ENCODE measurements around the gene ANKMY2. TPM values are rescaled to one million over a fixed set of nuclear protein-coding genes. Genes with fewer than 3 reads are reported as not detected.
"Not testable (repeated sequence)": the region's sequence is repeated elsewhere in the genome, so short reads cannot be mapped to it uniquely, and the experiment has no call there.

The ANKMY2 gene
- total RNA-seq, 1 donor from 2014 or later, result 21.9 TPM

- ATAC-seq (no peak), DNase-seq (ENCODE audit: missing footprints) (no peak)
- intact Hi-C loops (cut with DNase I), result loop anchor here (5.0 kb wide), 1 partner anchor 34 kb away; no protein-coding TSS in a partner anchor
Observed at GRCh38 chr7:16638282-16639280, 7.0 kb downstream of the ANKMY2 start.

GRCh38 chr7:16637379-16637778, 8.2 kb downstream of the ANKMY2 start:
- intact Hi-C loops (cut with DNase I), result loop anchor here (5.0 kb wide), 1 partner anchor 35 kb away; no protein-coding TSS in a partner anchor
- DNase-seq (ENCODE audit: missing footprints) (no peak), ATAC-seq (no peak)

- intact Hi-C loops (cut with DNase I), result loop anchor here (5.0 kb wide), 1 partner anchor 36 kb away; no protein-coding TSS in a partner anchor
- no peak for ATAC-seq
- no peak for DNase-seq (ENCODE audit: missing footprints)
Observed at GRCh38 chr7:16636555-16637101, 8.9 kb downstream of the ANKMY2 start.

GRCh38 chr7:16634271-16634738, 11.2 kb downstream of the ANKMY2 start:
- ATAC-seq, result peak; percentile 91
- intact Hi-C loops (cut with DNase I), result no loop called here
- peak; percentile 32 for DNase-seq (ENCODE audit: missing footprints)

GRCh38 chr7:16630654-16631053, 14.9 kb downstream of the ANKMY2 start:
- no peak for DNase-seq (ENCODE audit: missing footprints)
- intact Hi-C loops (cut with DNase I), result no loop called here
- no peak for ATAC-seq

- ATAC-seq (no peak), DNase-seq (ENCODE audit: missing footprints) (no peak)
- intact Hi-C loops (cut with DNase I), result no loop called here
Observed at GRCh38 chr7:16627236-16627635, 18.3 kb downstream of the ANKMY2 start.

GRCh38 chr7:16626388-16626787, 19.2 kb downstream of the ANKMY2 start:
- no peak for DNase-seq (ENCODE audit: missing footprints)
- ATAC-seq, result no peak
- intact Hi-C loops (cut with DNase I), result no loop called here

- ATAC-seq, result no peak
- intact Hi-C loops (cut with DNase I), result no loop called here
Observed at GRCh38 chr7:16619979-16620408, 25.6 kb downstream of the ANKMY2 start.

GRCh38 chr7:16616542-16616941, 29.0 kb downstream of the ANKMY2 start:
- peak; percentile 50 for DNase-seq (ENCODE audit: missing footprints)
- intact Hi-C loops (cut with DNase I), result no loop called here
- ATAC-seq, result no peak

More at GRCh38 chr7:16619979-16620408, 25.6 kb downstream of the ANKMY2 start:
- no peak for DNase-seq (ENCODE audit: missing footprints)

- ATAC-seq, result no peak
- intact Hi-C loops (cut with DNase I), result no loop called here
- no peak for DNase-seq (ENCODE audit: missing footprints)
Observed at GRCh38 chr7:16616122-16616521, 29.4 kb downstream of the ANKMY2 start.

GRCh38 chr7:16615228-16615627, 30.3 kb downstream of the ANKMY2 start:
- intact Hi-C loops (cut with DNase I), result no loop called here
- DNase-seq (ENCODE audit: missing footprints), result peak; percentile 33
- no peak for ATAC-seq

- ATAC-seq (no peak), DNase-seq (ENCODE audit: missing footprints) (no peak)
- intact Hi-C loops (cut with DNase I), result no loop called here
Observed at GRCh38 chr7:16611711-16612110, 33.8 kb downstream of the ANKMY2 start.

- ATAC-seq (no peak), DNase-seq (ENCODE audit: missing footprints) (no peak)
- intact Hi-C loops (cut with DNase I), result no loop called here
Observed at GRCh38 chr7:16609842-16610450, 35.6 kb downstream of the ANKMY2 start.

GRCh38 chr7:16606704-16607103, 38.9 kb downstream of the ANKMY2 start:
- ATAC-seq (no peak), DNase-seq (ENCODE audit: missing footprints) (no peak)
- intact Hi-C loops (cut with DNase I), result no loop called here

GRCh38 chr7:16604054-16604453, 41.5 kb downstream of the ANKMY2 start:
- no peak for ATAC-seq
- no peak for DNase-seq (ENCODE audit: missing footprints)
- intact Hi-C loops (cut with DNase I), result no loop called here

- ATAC-seq (no peak), DNase-seq (ENCODE audit: missing footprints) (no peak)
- intact Hi-C loops (cut with DNase I), result no loop called here
Observed at GRCh38 chr7:16603633-16604032, 41.9 kb downstream of the ANKMY2 start.

- no peak for DNase-seq (ENCODE audit: missing footprints)
- ATAC-seq, result no peak
- intact Hi-C loops (cut with DNase I), result no loop called here
Observed at GRCh38 chr7:16599860-16600259, 45.7 kb downstream of the ANKMY2 start.

GRCh38 chr7:16598015-16598414, 47.5 kb downstream of the ANKMY2 start:
- intact Hi-C loops (cut with DNase I), result no loop called here
- ATAC-seq, result no peak
- no peak for DNase-seq (ENCODE audit: missing footprints)

GRCh38 chr7:16595596-16595995, 50.0 kb downstream of the ANKMY2 start:
- ATAC-seq; intact Hi-C loops (cut with DNase I); DNase-seq (ENCODE audit: missing footprints): not testable (repeated sequence)

All from Right ventricle myocardium inferior (tissue), 1 donor.